ENCODE results near the gene ASB15. TPM values are rescaled to one million over a fixed set of nuclear protein-coding genes. Genes with fewer than 3 reads are reported as not detected.

The ASB15 gene
- polyA plus RNA-seq, 1 donor from 2014 or later, result not detected

GRCh38 chr7:123553159-123553558 lies 48.5 kb upstream of the ASB15 start:
- H3K4me2 ChIP-seq (ENCODE audit: low read length), result no peak overlapping the region
- no peaks in the 10 kb centered on the region for H3K9me3 ChIP-seq (ENCODE audit: low read length)
- no peak overlapping the region for H3K4me3 ChIP-seq (ENCODE audit: low read length)
- no peak overlapping the region for H2AFZ ChIP-seq (ENCODE audit: low read depth, low read length)
- peaks cover 46% of the 10 kb centered on the region for H3K79me2 ChIP-seq (replicated peaks; ENCODE audit: insufficient read depth, low read length)
- no peaks in the 10 kb centered on the region for H3K9me2 ChIP-seq (ENCODE audit: insufficient read depth, low read length)
- H3K36me3 ChIP-seq (ENCODE audit: insufficient read depth, low read length), result peaks cover 11% of the 10 kb centered on the region
- no peak overlapping the region for H3K9ac ChIP-seq (ENCODE audit: low read length)
- H3K27ac ChIP-seq (ENCODE audit: low read length), result no peak overlapping the region
- TF ChIP-seq SMC3 (conservative IDR thresholded peaks at IDR 0.05; ENCODE audit: poor library complexity) (no peak), CTCF (IDR thresholded peaks at IDR 0.05; ENCODE audit: poor library complexity, severe bottlenecking) (no peak), EZH2 (IDR thresholded peaks at IDR 0.05; ENCODE audit: borderline replicate concordance, insufficient read depth, low read length, poor library complexity, severe bottlenecking) (no peak), EP300 (conservative IDR thresholded peaks at IDR 0.05; ENCODE audit: poor library complexity, severe bottlenecking) (no peak), RAD21 (conservative IDR thresholded peaks at IDR 0.05) (no peak), TAF1 (IDR thresholded peaks at IDR 0.05; ENCODE audit: low read depth) (no peak), REST (IDR thresholded peaks at IDR 0.05; ENCODE audit: borderline replicate concordance) (no peak)
- no peaks in the 10 kb centered on the region for H4K20me1 ChIP-seq (ENCODE audit: insufficient read depth)
- H3F3A ChIP-seq (ENCODE audit: insufficient read depth, low read length, poor library complexity, severe bottlenecking), result no peaks in the 10 kb centered on the region
- no peaks in the 10 kb centered on the region for H3K27me3 ChIP-seq (ENCODE audit: insufficient read depth, low read depth, low read length)

GRCh38 chr7:123555484-123555883 lies 46.1 kb upstream of the ASB15 start:
- Histone ChIP-seq H3K9me3 (ENCODE audit: low read length) (no peaks in the 10 kb centered on the region), H3K27me3 (ENCODE audit: insufficient read depth, low read depth, low read length) (no peaks in the 10 kb centered on the region), H2AFZ (ENCODE audit: low read depth, low read length) (no peak overlapping the region), H3K36me3 (ENCODE audit: insufficient read depth, low read length) (peaks cover 11% of the 10 kb centered on the region), H3F3A (ENCODE audit: insufficient read depth, low read length, poor library complexity, severe bottlenecking) (no peaks in the 10 kb centered on the region), H3K9ac (ENCODE audit: low read length) (no peak overlapping the region), H3K4me3 (ENCODE audit: low read length) (peak overlapping the region; percentile 81), H3K9me2 (ENCODE audit: insufficient read depth, low read length) (no peaks in the 10 kb centered on the region), H3K79me2 (replicated peaks; ENCODE audit: insufficient read depth, low read length) (peaks cover 46% of the 10 kb centered on the region), H3K27ac (ENCODE audit: low read length) (no peak overlapping the region), H3K4me2 (ENCODE audit: low read length) (peak overlapping the region; percentile 90), H4K20me1 (ENCODE audit: insufficient read depth) (no peaks in the 10 kb centered on the region)
- TF ChIP-seq TAF1 (IDR thresholded peaks at IDR 0.05; ENCODE audit: low read depth) (no peak), CTCF (IDR thresholded peaks at IDR 0.05; ENCODE audit: poor library complexity, severe bottlenecking) (no peak), POLR2AphosphoS5 (IDR thresholded peaks at IDR 0.05) (no peak), EP300 (conservative IDR thresholded peaks at IDR 0.05; ENCODE audit: poor library complexity, severe bottlenecking) (no peak), EZH2 (IDR thresholded peaks at IDR 0.05; ENCODE audit: borderline replicate concordance, insufficient read depth, low read length, poor library complexity, severe bottlenecking) (no peak), REST (IDR thresholded peaks at IDR 0.05; ENCODE audit: borderline replicate concordance) (no peak), MXI1 (conservative IDR thresholded peaks at IDR 0.05; ENCODE audit: poor library complexity, severe bottlenecking) (no peak), SMC3 (conservative IDR thresholded peaks at IDR 0.05; ENCODE audit: poor library complexity) (no peak), RAD21 (conservative IDR thresholded peaks at IDR 0.05) (no peak)

All from neural cell (in vitro differentiated cells).